ENCODE data around the gene CR1. TPM values are rescaled to one million over a fixed set of nuclear protein-coding genes. Genes with fewer than 3 reads are reported as not detected.

Gene CR1
- total and polyA plus RNA-seq, 9 of the 15 experiments (the other 6 are each of a cell fraction or from before 2014, with no cell fraction given), result 0.07 to 0.47 (median 0.18) TPM

DNA sequence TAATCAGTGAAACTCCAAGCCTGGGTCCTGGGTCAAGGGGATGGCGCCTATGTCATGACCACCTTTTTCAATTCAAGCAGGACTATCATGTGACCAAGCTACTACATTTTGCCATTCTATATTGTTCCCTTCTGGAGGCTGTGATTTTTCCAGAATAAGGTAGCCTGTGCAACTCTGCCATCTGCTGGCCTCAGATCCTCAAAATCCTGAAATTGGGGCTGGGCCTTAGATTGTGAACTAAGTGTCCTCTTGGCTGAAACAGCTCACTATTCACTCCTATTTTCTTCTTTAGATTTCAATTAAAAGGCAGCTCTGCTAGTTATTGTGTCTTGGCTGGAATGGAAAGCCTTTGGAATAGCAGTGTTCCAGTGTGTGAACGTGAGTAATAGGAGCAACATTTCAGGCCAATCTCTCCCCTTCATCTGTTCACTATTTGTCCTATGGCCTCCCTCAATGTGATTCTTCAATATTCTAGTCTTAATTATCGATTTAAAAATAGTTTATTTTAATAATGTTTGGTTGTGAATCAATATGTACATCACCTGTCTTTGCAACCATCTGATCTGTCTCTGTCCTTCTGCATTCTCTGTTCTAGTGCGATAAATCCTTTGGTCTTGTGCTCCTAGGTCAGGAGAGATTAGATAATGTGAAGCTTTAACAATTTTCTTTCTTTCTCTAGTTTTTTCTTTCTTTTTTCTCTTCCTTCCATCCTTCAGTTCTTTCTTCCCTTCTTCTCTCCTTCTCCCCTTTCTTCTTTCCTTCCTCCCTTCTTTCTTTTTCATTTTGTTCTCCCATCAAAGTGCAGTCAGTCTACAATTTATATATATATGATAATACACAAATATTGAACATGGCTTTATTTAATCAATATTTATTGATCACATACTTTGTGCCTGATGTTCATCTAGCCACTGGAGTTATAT lies 69.8 kb downstream of the CR1 start (continued):
- TF ChIP-seq JUND (IDR thresholded peaks at IDR 0.05; ENCODE audit: borderline replicate concordance, low read depth, low read length) (no peak), JUND (tag; IDR thresholded peaks at IDR 0.05; ENCODE audit: borderline replicate concordance, low read depth, low read length) (no peak), DACH1 (IDR thresholded peaks at IDR 0.05; ENCODE audit: partially characterized antibody) (no peak), SMARCA5 (IDR thresholded peaks at IDR 0.05) (no peak), ZFX (CRISPR knock-in tag; IDR thresholded peaks at IDR 0.05) (no peak), ZNF780A (CRISPR knock-in tag; IDR thresholded peaks at IDR 0.05) (no peak), TAF15 (IDR thresholded peaks at IDR 0.05; ENCODE audit: low read depth, low read length) (no peak), ETV1 (tag; conservative IDR thresholded peaks at IDR 0.05; ENCODE audit: low read depth) (no peak), ZNF57 (CRISPR knock-in tag; IDR thresholded peaks at IDR 0.05) (no peak), CBFA2T2 (conservative IDR thresholded peaks at IDR 0.05) (peak; percentile 43), SLC30A9 (CRISPR knock-in tag; IDR thresholded peaks at IDR 0.05) (no peak), FOXJ2 (tag; IDR thresholded peaks at IDR 0.05) (no peak), ZNF140 (CRISPR knock-in tag; IDR thresholded peaks at IDR 0.05) (no peak)
- TF ChIP-seq, protein P1, sequence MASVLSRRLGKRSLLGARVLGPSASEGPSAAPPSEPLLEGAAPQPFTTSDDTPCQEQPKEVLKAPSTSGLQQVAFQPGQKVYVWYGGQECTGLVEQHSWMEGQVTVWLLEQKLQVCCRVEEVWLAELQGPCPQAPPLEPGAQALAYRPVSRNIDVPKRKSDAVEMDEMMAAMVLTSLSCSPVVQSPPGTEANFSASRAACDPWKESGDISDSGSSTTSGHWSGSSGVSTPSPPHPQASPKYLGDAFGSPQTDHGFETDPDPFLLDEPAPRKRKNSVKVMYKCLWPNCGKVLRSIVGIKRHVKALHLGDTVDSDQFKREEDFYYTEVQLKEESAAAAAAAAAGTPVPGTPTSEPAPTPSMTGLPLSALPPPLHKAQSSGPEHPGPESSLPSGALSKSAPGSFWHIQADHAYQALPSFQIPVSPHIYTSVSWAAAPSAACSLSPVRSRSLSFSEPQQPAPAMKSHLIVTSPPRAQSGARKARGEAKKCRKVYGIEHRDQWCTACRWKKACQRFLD (CRISPR knock-in tag; IDR thresholded peaks at IDR 0.05), result no peak
- TF ChIP-seq, protein P2, sequence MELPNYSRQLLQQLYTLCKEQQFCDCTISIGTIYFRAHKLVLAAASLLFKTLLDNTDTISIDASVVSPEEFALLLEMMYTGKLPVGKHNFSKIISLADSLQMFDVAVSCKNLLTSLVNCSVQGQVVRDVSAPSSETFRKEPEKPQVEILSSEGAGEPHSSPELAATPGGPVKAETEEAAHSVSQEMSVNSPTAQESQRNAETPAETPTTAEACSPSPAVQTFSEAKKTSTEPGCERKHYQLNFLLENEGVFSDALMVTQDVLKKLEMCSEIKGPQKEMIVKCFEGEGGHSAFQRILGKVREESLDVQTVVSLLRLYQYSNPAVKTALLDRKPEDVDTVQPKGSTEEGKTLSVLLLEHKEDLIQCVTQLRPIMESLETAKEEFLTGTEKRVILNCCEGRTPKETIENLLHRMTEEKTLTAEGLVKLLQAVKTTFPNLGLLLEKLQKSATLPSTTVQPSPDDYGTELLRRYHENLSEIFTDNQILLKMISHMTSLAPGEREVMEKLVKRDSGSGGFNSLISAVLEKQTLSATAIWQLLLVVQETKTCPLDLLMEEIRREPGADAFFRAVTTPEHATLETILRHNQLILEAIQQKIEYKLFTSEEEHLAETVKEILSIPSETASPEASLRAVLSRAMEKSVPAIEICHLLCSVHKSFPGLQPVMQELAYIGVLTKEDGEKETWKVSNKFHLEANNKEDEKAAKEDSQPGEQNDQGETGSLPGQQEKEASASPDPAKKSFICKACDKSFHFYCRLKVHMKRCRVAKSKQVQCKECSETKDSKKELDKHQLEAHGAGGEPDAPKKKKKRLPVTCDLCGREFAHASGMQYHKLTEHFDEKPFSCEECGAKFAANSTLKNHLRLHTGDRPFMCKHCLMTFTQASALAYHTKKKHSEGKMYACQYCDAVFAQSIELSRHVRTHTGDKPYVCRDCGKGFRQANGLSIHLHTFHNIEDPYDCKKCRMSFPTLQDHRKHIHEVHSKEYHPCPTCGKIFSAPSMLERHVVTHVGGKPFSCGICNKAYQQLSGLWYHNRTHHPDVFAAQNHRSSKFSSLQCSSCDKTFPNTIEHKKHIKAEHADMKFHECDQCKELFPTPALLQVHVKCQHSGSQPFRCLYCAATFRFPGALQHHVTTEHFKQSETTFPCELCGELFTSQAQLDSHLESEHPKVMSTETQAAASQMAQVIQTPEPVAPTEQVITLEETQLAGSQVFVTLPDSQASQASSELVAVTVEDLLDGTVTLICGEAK (IDR thresholded peaks at IDR 0.05), result no peak
- TF ChIP-seq, protein P2 (CRISPR knock-in tag; IDR thresholded peaks at IDR 0.05), result no peak
- TF ChIP-seq, protein P3, sequence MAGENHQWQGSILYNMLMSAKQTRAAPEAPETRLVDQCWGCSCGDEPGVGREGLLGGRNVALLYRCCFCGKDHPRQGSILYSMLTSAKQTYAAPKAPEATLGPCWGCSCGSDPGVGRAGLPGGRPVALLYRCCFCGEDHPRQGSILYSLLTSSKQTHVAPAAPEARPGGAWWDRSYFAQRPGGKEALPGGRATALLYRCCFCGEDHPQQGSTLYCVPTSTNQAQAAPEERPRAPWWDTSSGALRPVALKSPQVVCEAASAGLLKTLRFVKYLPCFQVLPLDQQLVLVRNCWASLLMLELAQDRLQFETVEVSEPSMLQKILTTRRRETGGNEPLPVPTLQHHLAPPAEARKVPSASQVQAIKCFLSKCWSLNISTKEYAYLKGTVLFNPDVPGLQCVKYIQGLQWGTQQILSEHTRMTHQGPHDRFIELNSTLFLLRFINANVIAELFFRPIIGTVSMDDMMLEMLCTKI (IDR thresholded peaks at IDR 0.05; ENCODE audit: partially characterized antibody), result no peak
